OCI-LY3 (cell line): Measurements from ENCODE around the gene RTN4RL2.

Experiments
- EZH2phosphoT487 ChIP-seq: fragments of 200-600 bp; shearing (Covaris generic); IDR thresholded peaks from 2 replicates; pipeline ENCODE4 v1.6.1; 2018; ENCODE audit warnings: antibody characterized with exemption, mixed run types, low read depth
- TF ChIP-seq, protein P1 (sequence below): fragments of 200-600, 300-600 bp; sonication (generic); IDR thresholded peaks from 2 replicates; pipeline ENCODE4 v1.5.1; 2014; ENCODE audit warnings: antibody characterized with exemption, low read length, low read depth

DNA sequence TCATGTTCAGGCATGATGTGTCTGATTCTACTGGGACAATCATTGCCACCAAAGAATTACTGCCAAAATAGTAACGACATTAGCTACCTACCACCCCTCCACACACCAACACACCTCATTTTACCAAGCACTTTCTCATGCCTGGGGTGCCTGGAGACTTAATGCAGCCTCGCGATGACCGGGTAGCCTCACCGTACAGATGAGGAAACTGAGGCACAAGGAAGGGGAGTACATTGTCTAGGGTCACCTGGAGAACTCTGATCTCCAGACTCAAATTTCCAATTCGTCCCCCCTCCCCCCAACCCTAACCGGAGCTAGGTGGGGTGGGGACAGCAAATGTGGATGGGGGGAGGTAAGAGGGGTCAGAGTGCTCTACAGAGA is 2.7 kb upstream of the RTN4RL2 start:
- TF ChIP-seq, protein P1, sequence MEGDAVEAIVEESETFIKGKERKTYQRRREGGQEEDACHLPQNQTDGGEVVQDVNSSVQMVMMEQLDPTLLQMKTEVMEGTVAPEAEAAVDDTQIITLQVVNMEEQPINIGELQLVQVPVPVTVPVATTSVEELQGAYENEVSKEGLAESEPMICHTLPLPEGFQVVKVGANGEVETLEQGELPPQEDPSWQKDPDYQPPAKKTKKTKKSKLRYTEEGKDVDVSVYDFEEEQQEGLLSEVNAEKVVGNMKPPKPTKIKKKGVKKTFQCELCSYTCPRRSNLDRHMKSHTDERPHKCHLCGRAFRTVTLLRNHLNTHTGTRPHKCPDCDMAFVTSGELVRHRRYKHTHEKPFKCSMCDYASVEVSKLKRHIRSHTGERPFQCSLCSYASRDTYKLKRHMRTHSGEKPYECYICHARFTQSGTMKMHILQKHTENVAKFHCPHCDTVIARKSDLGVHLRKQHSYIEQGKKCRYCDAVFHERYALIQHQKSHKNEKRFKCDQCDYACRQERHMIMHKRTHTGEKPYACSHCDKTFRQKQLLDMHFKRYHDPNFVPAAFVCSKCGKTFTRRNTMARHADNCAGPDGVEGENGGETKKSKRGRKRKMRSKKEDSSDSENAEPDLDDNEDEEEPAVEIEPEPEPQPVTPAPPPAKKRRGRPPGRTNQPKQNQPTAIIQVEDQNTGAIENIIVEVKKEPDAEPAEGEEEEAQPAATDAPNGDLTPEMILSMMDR: no peak
- no peak for TF ChIP-seq EZH2phosphoT487
